H9 (cell line): Measurements from ENCODE around the gene CDH6. TPM values are rescaled to one million over a fixed set of nuclear protein-coding genes. Genes with fewer than 3 reads are reported as not detected.

ENCODE experiments used
- DNase-seq: peaks from one replicate; pipeline ENCODE4 v3.0.0-alpha.2; 2017
- H2AFZ ChIP-seq: one replicate; pipeline ENCODE4 v1.6.1; 2013; ENCODE audit warnings: mild to moderate bottlenecking, low read length, control low read depth, moderate library complexity
- H2AK5ac ChIP-seq: 2 replicates; pipeline ENCODE4 v1.6.1; 2013; ENCODE audit warnings: low read length, control low read depth, mixed read lengths; ENCODE audit not compliant: insufficient read length
- H2BK120ac ChIP-seq: one replicate; pipeline ENCODE4 v1.6.1; 2013; ENCODE audit warnings: low read depth, mild to moderate bottlenecking, low read length, control low read depth, inconsistent platforms; ENCODE audit not compliant: poor library complexity, severe bottlenecking
- H2BK12ac ChIP-seq: 2 replicates; pipeline ENCODE4 v1.6.1; 2013; ENCODE audit warnings: low read length, control low read depth, mixed read lengths, low read depth; ENCODE audit not compliant: insufficient read length
- H2BK15ac ChIP-seq: 2 replicates; pipeline ENCODE4 v1.6.1; 2013; ENCODE audit warnings: low read depth, low read length, control low read depth
- H2BK20ac ChIP-seq: one replicate; pipeline ENCODE4 v1.6.1; 2013; ENCODE audit warnings: low read depth, mild to moderate bottlenecking, low read length, control low read depth, inconsistent platforms; ENCODE audit not compliant: poor library complexity, severe bottlenecking
- H2BK5ac ChIP-seq: 2 replicates; pipeline ENCODE4 v1.6.1; 2013; ENCODE audit warnings: low read length, control low read depth, mixed read lengths; ENCODE audit not compliant: insufficient read length
- H3K14ac ChIP-seq: 2 replicates; pipeline ENCODE4 v1.6.1; 2013; ENCODE audit warnings: low read length, control low read depth; ENCODE audit not compliant: insufficient read depth
- H3K18ac ChIP-seq: 2 replicates; pipeline ENCODE4 v1.6.1; 2013; ENCODE audit warnings: low read depth, mild to moderate bottlenecking, mixed read lengths, low read length, control low read depth; ENCODE audit not compliant: insufficient read length
- H3K23ac ChIP-seq: 2 replicates; pipeline ENCODE4 v1.6.1; 2013; ENCODE audit warnings: low read length, control low read depth, mixed read lengths, low read depth; ENCODE audit not compliant: insufficient read length
- H3K23me2 ChIP-seq: 2 replicates; pipeline ENCODE4 v1.6.1; 2013; ENCODE audit warnings: low read depth, mild to moderate bottlenecking, mixed read lengths, low read length, control low read depth; ENCODE audit not compliant: insufficient read length, poor library complexity, severe bottlenecking
- H3K27ac ChIP-seq: 2 replicates; pipeline ENCODE4 v1.5.1; 2013; ENCODE audit warnings: low read length, control low read depth, mixed read lengths, low read depth; ENCODE audit not compliant: insufficient read length
- H3K27me3 ChIP-seq: 2 replicates; pipeline ENCODE4 v1.6.1; 2013; ENCODE audit warnings: low read length, control low read depth, inconsistent platforms; ENCODE audit not compliant: insufficient read depth
- H3K4ac ChIP-seq: 2 replicates; pipeline ENCODE4 v1.6.1; 2013; ENCODE audit warnings: low read depth, mild to moderate bottlenecking, control low read depth, inconsistent platforms, low read length, moderate library complexity
- H3K4me1 ChIP-seq: 2 replicates; pipeline ENCODE4 v1.6.1; 2013; ENCODE audit warnings: low read length, control low read depth, inconsistent platforms; ENCODE audit not compliant: insufficient read depth
- H3K4me2 ChIP-seq: 2 replicates; pipeline ENCODE4 v1.6.1; 2013; ENCODE audit warnings: low read length, control low read depth, mixed read lengths; ENCODE audit not compliant: insufficient read length, insufficient read depth
- H3K56ac ChIP-seq: 2 replicates; pipeline ENCODE4 v1.6.1; 2013; ENCODE audit warnings: low read depth, mild to moderate bottlenecking, mixed read lengths, low read length, control low read depth; ENCODE audit not compliant: insufficient read length
- H3K79me1 ChIP-seq: 2 replicates; pipeline ENCODE4 v1.6.1; 2013; ENCODE audit warnings: low read depth, mild to moderate bottlenecking, moderate library complexity, low read length, control low read depth, inconsistent platforms; ENCODE audit not compliant: insufficient read depth, poor library complexity, severe bottlenecking
- H3K79me2 ChIP-seq: 2 replicates; pipeline ENCODE4 v1.6.1; 2013; ENCODE audit warnings: low read length, control low read depth, inconsistent platforms; ENCODE audit not compliant: insufficient read depth
- H3K9ac ChIP-seq: 2 replicates; pipeline ENCODE4 v1.6.1; 2013; ENCODE audit warnings: low read length, control low read depth, mixed read lengths; ENCODE audit not compliant: insufficient read length; ENCODE audit errors: extremely low read depth
- H3K9me3 ChIP-seq: one replicate; pipeline ENCODE4 v1.6.1; 2013; ENCODE audit warnings: low read depth, low read length, inconsistent platforms; ENCODE audit not compliant: control insufficient read depth
- H3T11ph ChIP-seq: one replicate; pipeline ENCODE4 v1.6.1; 2013; ENCODE audit warnings: mild to moderate bottlenecking, low read length, control low read depth, inconsistent platforms
- H4K20me1 ChIP-seq: one replicate; pipeline ENCODE4 v1.6.1; 2013; ENCODE audit not compliant: control insufficient read depth, insufficient read length, insufficient read depth
- H4K5ac ChIP-seq: 2 replicates; pipeline ENCODE4 v1.6.1; 2013; ENCODE audit warnings: low read depth, mild to moderate bottlenecking, mixed read lengths, low read length, control low read depth; ENCODE audit not compliant: insufficient read length
- H4K8ac ChIP-seq: replicated peaks from 2 replicates; pipeline ENCODE4 v1.6.1; 2013; ENCODE audit warnings: low read length, control low read depth, mixed read lengths, low read depth; ENCODE audit not compliant: insufficient read length
- H4K91ac ChIP-seq: 2 replicates; pipeline ENCODE4 v1.6.1; 2013; ENCODE audit warnings: low read depth, mild to moderate bottlenecking, moderate library complexity, mixed read lengths, low read length, control low read depth; ENCODE audit not compliant: insufficient read length
- H3K27ac Mint-ChIP-seq, 3 experiments: 2 replicates in 2 of 3; 3 replicates in 1 of 3; pipeline ENCODE4 v1.8.0; 2020 to 2021; ENCODE audit warnings: mixed read lengths in 3 of 3, mild to moderate bottlenecking in 1 of 3, moderate library complexity in 1 of 3
- H3K27me3 Mint-ChIP-seq: 2 replicates; pipeline ENCODE4 v1.8.0; 2021; ENCODE audit warnings: low read depth, mild to moderate bottlenecking, moderate library complexity, mixed read lengths
- H3K36me3 Mint-ChIP-seq, 3 experiments: 2 replicates in 2 of 3; 3 replicates in 1 of 3; pipeline ENCODE4 v1.8.0; 2020 to 2021; ENCODE audit warnings: low read depth in 3 of 3, mixed read lengths in 3 of 3; ENCODE audit not compliant: insufficient read depth in 1 of 3
- H3K4me1 Mint-ChIP-seq, 2 experiments: 2 replicates each; pipeline ENCODE4 v1.8.0; 2020; ENCODE audit warnings: mixed read lengths in 2 of 2
- H3K4me3 Mint-ChIP-seq, 2 experiments: 2 replicates in 1 of 2; 3 replicates in 1 of 2; pipeline ENCODE4 v1.8.0; 2020 to 2021; ENCODE audit warnings: mild to moderate bottlenecking in 2 of 2, mixed read lengths in 2 of 2, moderate library complexity in 1 of 2
- H3K9me3 Mint-ChIP-seq, 2 experiments: 2 replicates in 1 of 2; 3 replicates in 1 of 2; pipeline ENCODE4 v1.8.0; 2020; ENCODE audit warnings: mild to moderate bottlenecking in 2 of 2, mixed read lengths in 2 of 2, moderate library complexity in 1 of 2
- WGBS: extraction: QIAGEN DNeasy Blood & Tissue Kit; methylation state at CpG from one replicate; pipeline ENCODE4 v1.1.7; 2013; ENCODE audit warnings: missing lambda C conversion rate, low lambda C conversion rate, mixed read lengths; ENCODE audit not compliant: insufficient read length; ENCODE audit errors: extremely low coverage; 5-methylcytosine and 5-hydroxymethylcytosine counted together
- total RNA-seq: library from RNA; stranded (reverse); gene quantifications from 2 replicates; pipeline ENCODE4 v1.2.1, GENCODE V29; 2021
- TF ChIP-seq, protein P1 (sequence below): fragments of 200-600 bp; sonication (generic); conservative IDR thresholded peaks from 3 replicates; pipeline ENCODE4 v1.8.0; 2021; ENCODE audit warnings: antibody characterized with exemption, mild to moderate bottlenecking

The CDH6 gene
- total RNA-seq, 1 experiment from 2014 or later: 11.7 TPM

- Histone ChIP-seq H4K91ac (no peak overlapping the region), H4K5ac (no peak overlapping the region), H3K4me1 (peaks cover 7% of the 10 kb centered on the region), H4K20me1 (no peaks in the 10 kb centered on the region), H3T11ph (no peak overlapping the region), H3K27ac (no peak overlapping the region), H3K4me2 (no peak overlapping the region), H3K14ac (no peak overlapping the region), H2BK12ac (no peak overlapping the region), H2BK20ac (no peak overlapping the region), H3K23me2 (no peaks in the 10 kb centered on the region), H2BK120ac (no peak overlapping the region), H3K79me2 (no peaks in the 10 kb centered on the region), H2BK5ac (no peak overlapping the region), H4K8ac (no peak overlapping the region), H3K23ac (no peak overlapping the region), H2AK5ac (no peak overlapping the region), H3K18ac (no peak overlapping the region), H3K9me3 (no peaks in the 10 kb centered on the region), H2BK15ac (no peak overlapping the region), H3K9ac (no peak overlapping the region), H2AFZ (no peak overlapping the region), H3K4ac (no peak overlapping the region), H3K27me3 (no peaks in the 10 kb centered on the region), H3K56ac (no peak overlapping the region), H3K79me1 (no peaks in the 10 kb centered on the region)
- no peak for DNase-seq
- Mint-ChIP-seq H3K36me3 (no peaks in the 10 kb centered on the region), H3K4me1 (peaks cover 31 to 40% of the 10 kb centered on the region in 2 experiments), H3K27me3 (no peaks in the 10 kb centered on the region), H3K4me3 (no peak overlapping the region), H3K9me3 (no peaks in the 10 kb centered on the region), H3K27ac (no peak overlapping the region)
- TF ChIP-seq, protein P1, sequence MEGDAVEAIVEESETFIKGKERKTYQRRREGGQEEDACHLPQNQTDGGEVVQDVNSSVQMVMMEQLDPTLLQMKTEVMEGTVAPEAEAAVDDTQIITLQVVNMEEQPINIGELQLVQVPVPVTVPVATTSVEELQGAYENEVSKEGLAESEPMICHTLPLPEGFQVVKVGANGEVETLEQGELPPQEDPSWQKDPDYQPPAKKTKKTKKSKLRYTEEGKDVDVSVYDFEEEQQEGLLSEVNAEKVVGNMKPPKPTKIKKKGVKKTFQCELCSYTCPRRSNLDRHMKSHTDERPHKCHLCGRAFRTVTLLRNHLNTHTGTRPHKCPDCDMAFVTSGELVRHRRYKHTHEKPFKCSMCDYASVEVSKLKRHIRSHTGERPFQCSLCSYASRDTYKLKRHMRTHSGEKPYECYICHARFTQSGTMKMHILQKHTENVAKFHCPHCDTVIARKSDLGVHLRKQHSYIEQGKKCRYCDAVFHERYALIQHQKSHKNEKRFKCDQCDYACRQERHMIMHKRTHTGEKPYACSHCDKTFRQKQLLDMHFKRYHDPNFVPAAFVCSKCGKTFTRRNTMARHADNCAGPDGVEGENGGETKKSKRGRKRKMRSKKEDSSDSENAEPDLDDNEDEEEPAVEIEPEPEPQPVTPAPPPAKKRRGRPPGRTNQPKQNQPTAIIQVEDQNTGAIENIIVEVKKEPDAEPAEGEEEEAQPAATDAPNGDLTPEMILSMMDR: no peak
- WGBS: no CpG with 5 or more reads among the region's 3 CpGs
Measured at GRCh38 chr5:31156631-31157160, 36.8 kb upstream of the CDH6 start.
